DMS79 treated with DMSO at 0.1 percent for 48 hours (cell line): ENCODE data around the gene CADM4.
A peak's percentile ranks its signal among the peaks of the same experiment; 100 is the strongest.
"Not testable (repeated sequence)": the region's sequence is repeated elsewhere in the genome, so short reads cannot be mapped to it uniquely, and the experiment has no call there.

Experiments used
- DNase-seq: peaks from one replicate; lab custom pipeline; 2025; lab: John Stamatoyannopoulos, UW

The CADM4 gene

DNA sequence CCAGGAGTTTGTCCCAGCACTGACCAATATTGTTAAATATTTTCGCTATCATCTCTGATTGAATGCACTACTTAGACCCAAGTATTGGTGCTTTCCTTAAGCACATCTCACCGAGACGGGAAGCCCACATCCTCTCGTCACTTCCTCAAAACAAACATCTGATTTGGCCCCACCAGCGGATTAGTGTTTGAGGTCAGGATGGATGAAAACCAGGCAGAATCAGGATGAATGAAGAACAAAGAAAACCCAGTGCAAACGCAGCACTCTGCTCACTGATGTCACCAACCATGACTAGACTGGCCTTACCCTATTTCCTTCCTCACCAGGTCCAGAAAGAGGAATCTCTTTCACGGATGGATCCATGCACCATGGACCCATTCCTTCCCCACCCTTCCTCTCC is 24.4 kb upstream of the CADM4 start:
- no peak for DNase-seq

DNA sequence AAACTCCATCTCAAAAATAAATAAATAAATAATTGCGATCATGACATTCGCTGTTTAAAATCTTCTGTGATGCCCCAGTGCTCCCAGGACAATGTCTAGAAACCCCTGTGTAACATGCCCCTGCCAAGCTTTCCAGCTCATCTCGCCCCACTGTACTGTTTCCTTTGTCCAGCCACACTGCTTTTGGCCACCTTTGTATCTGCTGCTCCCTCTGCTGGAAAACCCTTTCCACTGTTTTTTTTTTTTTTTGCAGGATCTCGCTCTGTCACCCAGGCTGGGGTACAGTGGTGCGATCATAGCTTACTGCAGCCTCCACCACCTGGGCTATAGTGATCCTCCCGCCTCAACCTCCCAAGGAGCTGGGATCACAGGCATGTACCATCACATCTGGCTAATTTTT is 22.8 kb upstream of the CADM4 start:
- DNase-seq = no peak

DNA sequence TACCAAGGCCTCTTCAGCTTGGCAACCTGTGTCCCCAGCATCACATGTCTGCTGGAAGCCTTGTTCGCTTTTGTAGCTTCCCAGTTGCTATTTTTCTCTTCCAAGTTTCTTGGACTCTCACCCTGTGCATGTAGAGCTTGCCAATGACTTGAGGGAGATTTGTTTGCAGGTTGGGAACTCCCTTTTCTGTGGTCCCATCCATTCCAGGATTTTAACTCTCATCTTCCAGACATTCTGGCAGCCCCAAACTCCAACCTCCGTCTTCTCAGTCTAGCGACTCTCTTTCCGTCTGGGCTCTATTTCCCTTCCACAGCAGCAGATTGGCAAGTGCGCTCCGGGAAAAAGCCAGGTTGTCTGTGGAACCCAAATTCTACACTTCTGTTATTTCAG is 21.3 kb upstream of the CADM4 start:
- DNase-seq = no peak

DNA sequence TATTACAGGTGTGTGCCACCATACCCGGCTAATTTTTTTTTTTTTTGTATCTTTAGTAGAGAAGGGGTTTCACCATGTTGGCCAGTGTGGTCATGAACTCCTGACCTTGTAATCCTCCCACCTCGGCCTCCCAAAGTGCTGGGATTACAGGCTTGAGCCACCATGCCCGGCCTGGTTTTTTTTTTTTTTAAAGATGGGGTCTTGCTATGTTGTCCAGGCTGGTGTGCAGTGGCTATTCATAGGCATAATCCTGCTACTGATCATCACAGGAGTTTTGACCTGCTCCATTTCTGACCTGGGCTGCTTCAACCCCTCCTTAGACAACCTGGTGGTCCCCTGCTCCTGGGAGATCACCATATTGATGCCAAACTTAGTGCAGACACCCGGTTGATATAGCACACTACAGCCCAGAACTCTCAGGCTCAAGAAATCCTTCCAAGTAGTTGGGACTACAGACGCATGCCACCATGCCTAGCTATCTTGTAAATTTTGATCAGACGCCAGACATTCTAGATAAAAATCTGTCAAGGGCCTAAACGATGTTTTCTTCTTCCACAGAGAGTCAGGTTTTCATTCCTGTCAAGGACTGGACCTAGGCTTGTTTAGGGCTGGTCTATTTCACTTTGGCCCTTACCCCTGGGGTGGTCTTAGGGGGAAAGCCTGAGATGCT is 20.8 kb upstream of the CADM4 start:
- DNase-seq = no peak

DNA sequence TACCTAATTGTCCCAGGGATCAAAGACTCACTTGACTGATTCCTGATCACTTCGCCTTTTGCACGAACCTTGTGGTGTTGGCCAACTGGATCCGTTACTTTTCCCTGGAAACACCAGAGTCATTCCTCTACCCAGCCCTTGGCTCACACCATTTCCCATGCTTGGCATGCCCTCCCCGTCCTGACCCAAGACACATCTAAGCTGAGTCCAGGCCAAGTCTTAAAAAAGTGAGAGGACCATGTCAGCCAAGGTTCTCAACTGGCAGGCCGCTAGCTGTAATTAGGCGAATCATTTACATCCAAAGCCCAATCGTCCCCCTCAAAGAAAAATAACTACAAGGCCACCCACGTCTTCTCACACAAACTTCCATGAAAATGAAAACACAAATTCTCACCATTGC is 18.8 kb upstream of the CADM4 start:
- no peak for DNase-seq

DNA sequence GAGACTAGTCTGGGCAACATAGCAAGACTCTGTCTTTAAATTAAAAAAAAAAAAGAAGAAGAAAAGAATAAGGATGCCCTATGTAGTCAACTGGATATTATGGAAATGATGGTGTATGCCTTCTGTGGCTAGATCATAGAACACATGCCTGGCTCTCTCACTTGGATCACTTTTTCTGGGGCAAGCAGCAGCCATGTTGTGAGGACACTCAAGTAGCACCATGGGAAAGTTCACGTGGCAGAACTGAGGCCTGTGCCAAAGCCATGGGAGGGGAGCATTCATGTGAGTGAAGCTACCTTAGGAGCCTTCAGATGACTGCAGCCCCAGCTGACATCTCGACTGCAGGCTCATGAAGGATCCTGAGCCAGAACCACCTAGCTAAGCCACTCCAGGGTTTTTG is 18.4 kb upstream of the CADM4 start:
- DNase-seq = no peak

DNA sequence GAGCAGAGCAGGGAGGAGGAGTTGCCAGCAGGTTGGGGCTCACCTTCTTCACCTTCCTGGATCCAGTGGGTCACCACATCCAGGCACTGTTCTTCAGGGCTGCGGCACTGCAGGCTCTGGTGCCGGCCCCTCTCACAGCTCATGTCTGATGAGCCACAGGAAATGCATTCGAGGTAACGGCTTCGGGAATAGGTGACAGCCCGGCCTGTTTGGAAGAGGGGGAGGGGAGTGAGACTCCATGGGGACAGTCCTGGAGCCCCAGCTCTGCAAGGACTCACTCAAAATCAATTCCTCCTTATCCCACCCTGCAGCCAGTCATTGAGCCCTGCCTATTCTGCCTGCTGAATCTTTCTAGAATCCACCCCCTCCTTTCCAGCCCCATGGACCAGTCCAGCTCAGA is 16.8 kb upstream of the CADM4 start:
- no peak for DNase-seq

DNA sequence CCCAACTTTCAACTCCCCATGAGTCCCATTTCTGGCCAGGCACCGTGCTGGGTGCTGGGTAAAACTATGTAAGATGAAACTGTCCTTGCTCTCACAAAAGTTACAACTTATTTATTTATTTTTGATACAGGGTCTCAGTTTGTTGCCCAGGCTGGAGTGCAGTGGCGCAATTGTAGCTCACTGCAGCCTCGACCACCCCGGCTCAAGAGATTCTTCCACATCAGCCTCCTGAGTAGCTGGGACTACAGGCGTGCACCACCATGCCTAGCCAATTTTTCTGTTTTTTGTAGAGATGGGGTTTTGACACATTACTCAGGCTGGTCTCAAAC is 12.9 kb upstream of the CADM4 start:
- DNase-seq = no peak

DNA sequence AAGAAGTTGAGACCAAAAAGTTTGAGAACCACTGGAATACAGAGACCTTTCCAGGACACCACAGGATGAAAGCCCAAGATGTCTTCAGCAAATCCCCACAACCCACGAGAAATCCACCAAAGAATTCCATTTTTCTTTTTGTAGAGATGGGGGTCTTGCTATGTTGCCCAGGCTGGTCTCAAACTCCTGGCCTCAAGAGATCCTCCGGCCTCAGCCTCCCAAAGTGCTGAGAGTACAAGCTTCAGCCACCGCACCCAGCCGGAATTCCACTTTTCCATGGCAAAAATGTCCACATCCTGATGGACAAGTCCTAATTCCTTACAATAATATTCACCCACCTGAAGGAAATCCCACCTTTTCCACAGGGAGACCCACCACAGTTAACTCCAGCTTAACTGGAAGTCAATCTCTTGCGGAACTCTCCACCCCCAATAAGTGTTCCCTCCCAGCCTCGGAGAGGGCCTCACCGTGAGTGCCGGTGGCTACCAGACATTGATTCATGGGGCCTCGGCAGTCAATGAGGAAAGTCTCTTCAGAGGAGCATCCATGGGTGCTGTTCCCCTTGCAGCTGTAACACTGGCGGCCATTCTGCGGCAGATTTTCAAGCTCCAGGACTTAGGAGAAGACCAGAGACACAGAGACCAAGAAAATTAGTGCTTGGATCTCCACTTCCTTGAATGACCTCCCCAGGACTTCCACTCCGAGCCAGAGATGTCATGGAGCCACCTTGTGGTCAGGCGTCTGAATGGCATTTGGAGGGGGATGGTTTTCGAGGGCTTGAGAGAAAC is 12.3 kb upstream of the CADM4 start:
- DNase-seq = no peak

DNA sequence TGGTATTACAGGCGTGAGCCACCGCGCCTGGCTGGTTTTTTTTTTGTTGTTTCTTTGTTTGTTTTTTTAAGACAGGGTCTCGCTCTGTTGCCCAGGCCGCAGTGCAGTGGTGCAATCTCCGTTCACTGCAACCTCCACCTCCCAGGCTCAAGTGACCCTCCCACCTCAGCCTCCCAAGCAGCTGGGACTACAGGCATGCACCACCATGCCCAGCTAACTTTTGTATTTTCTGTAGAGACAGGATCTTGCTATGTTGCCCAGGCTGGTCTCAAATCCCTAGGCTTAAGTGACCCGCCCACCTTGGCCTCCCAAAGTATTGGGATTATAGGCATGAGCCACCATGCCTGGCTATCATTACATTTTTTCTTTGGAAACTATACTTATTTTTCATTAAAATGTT is 10.6 kb upstream of the CADM4 start:
- DNase-seq = not testable (repeated sequence)

DNA sequence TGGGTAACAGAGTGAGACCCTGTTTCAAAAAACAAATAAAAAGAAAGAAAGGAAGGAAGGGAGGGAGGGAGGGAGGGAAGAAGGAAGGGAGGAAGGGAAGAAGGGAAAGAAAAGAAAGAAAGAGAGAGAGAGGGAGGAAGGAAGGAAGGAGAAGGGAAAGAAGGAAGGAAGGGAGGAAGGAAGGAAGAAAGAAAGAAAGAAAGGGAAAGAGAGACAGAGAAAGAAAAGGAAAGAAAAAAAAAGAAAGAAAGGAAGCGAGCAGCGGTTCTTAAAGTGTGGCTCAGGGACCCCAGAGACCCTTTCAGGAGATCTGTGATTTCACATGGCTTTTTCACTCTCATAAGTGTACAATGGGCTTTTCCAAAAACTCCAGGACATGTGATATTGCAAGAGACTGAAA is 9.9 kb upstream of the CADM4 start:
- DNase-seq = no peak

DNA sequence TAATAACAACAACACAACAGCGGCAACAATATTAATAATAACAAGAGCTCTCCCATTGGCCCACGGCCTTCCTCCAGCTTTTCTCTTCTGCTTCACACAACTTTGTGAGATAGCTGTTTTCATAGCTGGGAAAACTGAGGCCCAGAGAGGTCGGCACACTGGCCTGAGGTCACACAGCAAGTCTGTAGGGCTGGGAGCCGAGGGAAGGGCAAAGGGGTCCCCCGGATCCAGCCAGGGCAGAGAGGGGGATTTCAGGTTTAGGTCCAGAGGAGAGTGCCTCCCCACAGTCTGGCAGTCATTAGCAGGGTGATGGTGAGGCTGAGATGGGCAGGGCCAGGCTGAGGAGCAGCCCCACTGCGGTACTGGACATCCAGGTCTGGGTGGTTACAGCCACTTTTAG is 9.0 kb upstream of the CADM4 start:
- DNase-seq = no peak

DNA sequence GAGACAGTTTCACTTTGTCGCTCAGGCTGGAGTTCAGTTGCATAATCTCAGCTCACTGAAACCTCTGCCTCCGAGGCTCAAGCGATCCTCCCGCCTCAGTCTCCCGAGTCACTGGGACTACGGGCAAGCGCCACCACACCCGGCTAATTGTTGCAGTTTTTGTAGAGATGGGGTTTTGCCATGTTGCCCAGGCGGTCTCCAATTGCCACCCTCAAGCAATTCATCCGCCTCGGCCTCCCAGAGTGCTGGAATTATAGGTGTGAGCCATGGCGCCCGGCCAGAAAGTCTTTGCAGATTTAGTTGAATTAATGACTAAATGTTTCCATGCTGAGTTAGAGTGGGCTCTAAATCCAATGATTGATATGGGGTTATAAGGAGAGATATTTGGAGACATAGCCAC is 4.5 kb upstream of the CADM4 start:
- no peak for DNase-seq

DNA sequence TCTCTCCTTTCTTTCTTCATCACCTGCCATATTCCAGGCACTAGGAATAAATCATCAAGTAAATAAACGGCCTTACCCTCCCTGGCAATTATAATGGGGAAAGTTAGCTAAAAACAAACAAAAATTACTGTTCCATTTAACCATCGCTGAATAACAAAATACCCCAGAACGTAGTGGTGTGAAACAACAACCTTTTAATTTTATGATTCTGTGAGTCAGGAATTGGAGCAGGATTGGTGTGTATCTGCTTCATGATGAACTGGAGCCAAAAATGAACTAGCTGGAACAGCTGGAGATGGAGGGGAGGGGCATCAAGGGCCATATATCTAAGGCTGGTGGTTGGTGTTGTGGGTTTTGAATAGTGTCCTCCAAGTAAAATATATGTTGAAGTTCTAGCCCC is 3.7 kb upstream of the CADM4 start:
- peak; percentile 2 for DNase-seq

DNA sequence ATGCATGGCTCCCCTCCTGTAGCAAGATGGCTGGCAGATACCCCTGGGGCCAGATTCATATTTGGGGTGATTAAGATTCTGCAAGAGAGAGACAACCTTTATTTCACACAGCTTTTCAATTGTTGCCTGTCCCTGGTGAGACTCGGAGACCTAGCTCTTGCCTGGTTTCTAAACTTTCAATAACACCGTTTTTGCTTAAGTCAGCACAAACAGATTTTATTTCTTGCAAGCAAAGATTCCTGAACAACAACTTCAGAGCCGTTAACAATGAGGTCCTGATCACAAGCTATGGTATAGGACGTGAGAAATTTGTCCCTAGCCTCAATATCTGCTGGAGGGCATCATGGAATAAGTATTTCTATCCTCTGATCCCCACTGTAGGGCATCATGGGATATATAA is 2.9 kb upstream of the CADM4 start:
- DNase-seq = no peak

DNA sequence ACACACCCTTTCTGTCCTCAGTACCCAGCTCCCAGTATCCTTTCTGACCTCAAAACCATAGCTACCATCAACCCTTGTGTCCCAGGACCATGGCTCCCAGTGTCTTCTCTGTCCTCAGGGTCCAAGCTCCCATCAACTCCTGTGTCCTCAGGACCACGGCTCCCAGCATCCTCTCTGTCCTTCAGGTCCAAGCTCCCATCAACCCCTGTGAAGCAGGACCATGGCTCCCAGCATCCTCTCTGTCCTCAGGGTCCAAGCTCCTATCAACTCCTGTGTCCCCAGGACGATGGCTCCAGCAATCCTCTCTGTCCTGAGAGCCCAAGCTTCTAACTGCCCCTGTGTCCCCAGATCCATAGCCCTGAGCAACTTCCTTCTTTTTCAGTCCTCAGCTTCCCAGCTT is 1.7 kb upstream of the CADM4 start:
- no peak for DNase-seq

DNA sequence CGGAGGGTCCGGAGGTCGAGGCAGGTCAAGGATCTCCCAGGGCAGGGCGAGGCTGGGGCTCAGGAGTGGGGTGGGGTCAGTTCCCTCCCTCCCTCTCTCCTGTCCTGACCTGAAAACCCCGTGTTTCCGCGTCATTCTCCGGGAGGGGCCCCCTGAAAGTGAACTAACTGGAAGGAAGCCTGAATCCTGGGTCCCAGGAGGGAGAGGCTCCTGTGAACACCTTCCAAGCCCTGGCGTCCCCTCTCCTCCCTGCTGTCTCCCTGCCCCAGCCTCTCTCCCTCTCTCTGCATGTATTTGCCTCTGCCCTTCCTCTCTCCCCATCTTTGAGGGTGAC is 741 bp upstream of the CADM4 start:
- no peak for DNase-seq

DNA sequence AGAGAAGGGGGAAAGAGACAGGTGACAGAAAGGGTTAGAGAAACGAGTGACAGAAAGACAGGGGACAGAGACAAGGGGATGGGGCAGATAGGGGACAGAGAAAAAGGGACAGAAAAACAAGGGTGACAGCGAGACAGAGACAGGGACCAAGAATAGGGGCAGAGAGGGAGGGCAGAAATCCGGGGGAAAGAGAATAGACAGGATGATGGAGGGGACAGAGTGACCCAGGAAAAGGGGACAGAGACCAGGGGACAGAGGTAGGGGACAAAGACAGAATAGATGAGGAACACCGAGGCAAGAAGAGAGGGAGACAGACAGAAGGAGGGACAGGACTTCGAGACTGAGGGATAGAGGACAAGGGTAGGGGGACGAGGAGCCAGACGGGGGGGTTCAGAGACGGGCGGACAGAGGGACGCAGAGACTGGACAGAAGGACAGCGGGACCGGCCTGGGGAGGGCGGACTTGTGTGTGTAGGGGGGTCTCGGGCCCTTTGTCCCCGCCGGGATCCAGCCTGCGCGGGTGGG is 593 bp downstream of the CADM4 start:
- DNase-seq = no peak

DNA sequence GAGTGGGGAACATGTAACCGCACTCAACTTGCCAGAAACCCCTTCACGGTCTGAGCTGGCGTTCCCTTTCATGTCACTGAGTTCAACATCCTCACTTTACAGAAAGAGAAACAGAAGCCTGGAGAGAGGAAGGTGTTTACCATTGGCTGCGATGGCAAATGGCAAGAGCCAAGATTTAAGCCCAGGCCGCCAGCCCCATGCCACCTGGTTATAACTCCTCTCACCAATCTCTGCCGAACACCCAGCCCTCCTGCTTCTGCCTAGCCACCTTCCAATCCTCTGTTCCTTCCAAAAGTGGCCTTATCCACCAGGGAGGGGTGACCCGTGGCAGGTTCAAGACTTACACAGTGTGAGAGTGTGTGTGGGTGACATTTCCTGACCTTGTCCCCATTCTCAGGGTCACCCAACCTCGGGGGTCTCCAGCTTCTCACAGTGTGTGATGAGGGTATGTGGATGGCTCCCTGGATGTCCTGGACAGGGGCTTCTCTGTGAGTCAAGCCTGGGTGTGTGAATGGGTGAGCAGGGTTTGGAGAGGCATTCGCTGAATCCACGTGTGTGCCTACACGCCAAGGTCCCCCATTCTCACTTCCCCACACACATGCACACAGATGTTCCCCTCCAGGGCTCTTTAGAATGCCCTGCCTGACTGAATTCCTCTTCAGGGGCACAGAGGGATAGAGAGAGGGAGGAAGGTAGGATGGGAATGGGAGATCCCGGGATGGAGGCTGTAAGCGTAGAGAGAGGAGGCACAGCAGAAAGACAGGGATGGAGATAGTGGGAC is 1.2 kb downstream of the CADM4 start:
- DNase-seq = no peak

DNA sequence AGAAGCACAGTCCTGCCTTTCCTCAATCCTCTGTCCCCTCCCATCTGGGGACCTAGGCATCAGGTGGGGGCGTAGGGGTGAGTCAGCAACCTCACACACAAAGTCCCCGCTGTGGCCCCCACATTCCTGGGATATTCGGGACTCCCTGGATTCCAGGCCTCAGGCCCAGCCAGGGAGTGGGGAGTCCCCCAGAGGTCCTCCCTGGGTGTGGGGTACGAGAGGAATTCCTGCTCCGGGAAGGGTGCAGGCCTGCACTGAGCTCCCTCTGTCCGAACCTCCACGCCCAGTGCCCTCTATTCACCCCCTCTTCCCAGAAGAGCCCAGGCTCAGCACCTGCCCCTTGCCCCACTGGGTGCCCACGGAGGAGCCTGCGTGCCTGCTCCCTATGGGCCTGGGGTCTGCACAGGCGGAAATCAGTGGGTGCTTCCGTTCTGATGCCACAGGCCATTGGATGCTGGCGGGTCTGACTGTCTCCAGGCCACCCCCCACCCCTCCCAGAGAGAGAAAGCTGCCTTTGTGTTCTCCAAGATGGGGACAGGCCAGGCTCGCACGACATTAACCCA is 3.4 kb downstream of the CADM4 start:
- DNase-seq = no peak

DNA sequence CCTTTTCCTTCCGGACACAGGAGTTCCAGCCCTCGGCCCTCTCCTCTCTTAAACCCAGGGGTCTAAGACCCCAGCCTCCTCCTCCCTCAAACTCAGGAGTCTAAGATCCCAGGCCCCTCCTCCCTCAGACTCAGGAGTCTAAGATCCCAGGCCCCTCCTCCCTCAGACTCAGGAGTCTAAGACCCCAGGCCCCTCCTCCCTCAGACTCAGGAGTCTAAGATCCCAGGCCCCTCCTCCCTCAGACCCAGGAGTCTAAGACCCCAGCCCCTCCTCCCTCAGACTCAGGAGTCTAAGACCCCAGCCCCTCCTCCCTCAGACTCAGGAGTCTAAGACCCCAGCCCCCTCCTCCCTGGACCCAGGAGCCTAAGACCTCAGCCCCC is 4.1 kb downstream of the CADM4 start:
- DNase-seq = not testable (repeated sequence)

DNA sequence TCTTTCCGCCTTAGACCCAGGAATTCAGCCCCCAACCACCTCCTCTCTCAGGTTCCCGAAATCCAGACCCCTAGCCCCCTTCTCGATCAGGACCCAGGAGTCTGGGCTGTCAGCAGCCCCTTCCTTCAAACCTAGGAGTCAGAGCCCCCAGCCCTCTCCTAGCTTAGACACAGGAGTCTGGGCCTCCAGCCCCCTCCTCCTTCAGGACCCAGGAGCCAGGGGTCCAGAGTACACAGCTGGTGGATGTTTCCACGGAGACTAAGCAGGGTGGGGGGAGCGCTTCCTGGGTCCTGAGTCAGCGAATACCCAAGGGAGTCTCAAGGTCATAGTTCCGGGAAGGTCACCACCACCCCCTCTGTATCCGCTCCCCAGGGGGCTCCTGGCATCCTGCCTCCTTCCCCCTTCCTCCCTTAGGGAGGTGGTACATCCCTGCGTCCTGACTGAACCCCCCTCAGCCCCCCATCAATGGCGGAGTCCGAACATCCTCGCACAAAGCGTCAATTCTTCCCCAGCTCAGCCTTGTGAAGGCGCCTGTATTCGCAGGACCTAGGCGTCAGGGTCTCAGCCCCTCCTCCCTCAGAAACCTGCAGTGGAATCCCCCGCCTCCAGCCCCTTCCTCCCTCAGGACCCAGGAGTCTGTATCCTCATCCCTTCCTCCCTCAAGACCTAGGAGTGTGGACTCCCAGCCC is 4.6 kb downstream of the CADM4 start:
- no peak for DNase-seq
